Liver (tissue), 9 donors: ENCODE results near the gene TMEM42. TPM values are rescaled to one million over a fixed set of nuclear protein-coding genes. Genes with fewer than 3 reads are reported as not detected.

Experiments
- DNase-seq: peaks from one replicate; pipeline ENCODE4 v3.0.0-alpha.2; 2017; ENCODE audit warnings: low spot score
- H3K27ac ChIP-seq, 2 donors: one replicate each; pipeline ENCODE4 v1.7.0; 2013; ENCODE audit warnings: inconsistent platforms in 2 of 2, low read length in 2 of 2, control low read depth in 1 of 2, low read depth in 1 of 2, mild to moderate bottlenecking in 1 of 2
- H3K27me3 ChIP-seq, 4 donors: one replicate each; pipeline versions ENCODE4 v1.6.1 to v1.7.0; 2013; ENCODE audit warnings: low read length in 3 of 4, inconsistent platforms in 1 of 4, mild to moderate bottlenecking in 1 of 4, moderate library complexity in 1 of 4; ENCODE audit not compliant: control insufficient read depth in 4 of 4, insufficient read depth in 4 of 4
- H3K36me3 ChIP-seq, 4 donors: one replicate each; pipeline versions ENCODE4 v1.6.1 to v1.7.0; 2013; ENCODE audit warnings: low read length in 3 of 4, mild to moderate bottlenecking in 3 of 4, low read depth in 1 of 4, moderate library complexity in 1 of 4; ENCODE audit not compliant: control insufficient read depth in 4 of 4, insufficient read depth in 3 of 4
- H3K4me1 ChIP-seq, 4 donors: one replicate each; pipeline versions ENCODE4 v1.6.1 to v1.7.0; 2013; ENCODE audit warnings: low read length in 3 of 4, mild to moderate bottlenecking in 3 of 4, moderate library complexity in 1 of 4; ENCODE audit not compliant: control insufficient read depth in 4 of 4, insufficient read depth in 4 of 4
- H3K4me3 ChIP-seq, 3 donors: one replicate each; pipeline versions ENCODE4 v1.6.1 to v1.7.0; 2013; ENCODE audit warnings: low read length in 3 of 3, control low read depth in 1 of 3, low read depth in 1 of 3, mild to moderate bottlenecking in 1 of 3
- H3K9ac ChIP-seq, 2 donors: one replicate each; pipeline ENCODE4 v1.7.0; 2013; ENCODE audit warnings: low read length in 2 of 2, mild to moderate bottlenecking in 2 of 2, moderate library complexity in 2 of 2, control low read depth in 1 of 2, low read depth in 1 of 2
- H3K9me3 ChIP-seq, 4 donors: one replicate each; pipeline versions ENCODE4 v1.6.1 to v1.7.0; 2013; ENCODE audit warnings: low read length in 3 of 4; ENCODE audit not compliant: control insufficient read depth in 4 of 4
- ATF3 ChIP-seq: IDR thresholded peaks from 2 replicates; pipeline ENCODE4 v1.6.1; 2016; ENCODE audit warnings: antibody characterized with exemption
- CTCF ChIP-seq: fragments of 150-350 bp; IDR thresholded peaks from 2 replicates; pipeline ENCODE4 v1.5.1; 2017; ENCODE audit warnings: improper control_type of control experiment, low read depth, low read length; ENCODE audit not compliant: missing input control
- EGR1 ChIP-seq, 2 donors: IDR thresholded peaks; 2 replicates each; pipeline ENCODE4 v1.6.1; 2016 to 2018; ENCODE audit warnings: antibody characterized with exemption in 2 of 2, low read depth in 2 of 2
- FOXA1 ChIP-seq: IDR thresholded peaks from 2 replicates; pipeline ENCODE4 v1.6.1; 2016; ENCODE audit warnings: antibody characterized with exemption
- FOXA2 ChIP-seq: IDR thresholded peaks from 2 replicates; pipeline ENCODE4 v1.6.1; 2016; ENCODE audit warnings: antibody characterized with exemption
- GABPA ChIP-seq, 2 donors: IDR thresholded peaks in 1 of 2; conservative IDR thresholded peaks in 1 of 2; 2 replicates each; pipeline ENCODE4 v1.6.1; 2016; ENCODE audit warnings: antibody characterized with exemption in 2 of 2, mild to moderate bottlenecking in 1 of 2, moderate library complexity in 1 of 2
- HNF4A ChIP-seq, 2 donors: conservative IDR thresholded peaks; 2 replicates each; pipeline ENCODE4 v1.6.1; 2016; ENCODE audit warnings: antibody characterized with exemption in 2 of 2, mild to moderate bottlenecking in 2 of 2
- HNF4G ChIP-seq: IDR thresholded peaks from 2 replicates; pipeline ENCODE4 v1.6.1; 2016; ENCODE audit warnings: antibody characterized with exemption
- JUND ChIP-seq, 2 donors: IDR thresholded peaks; 2 replicates each; pipeline ENCODE4 v1.6.1; 2016; ENCODE audit warnings: antibody characterized with exemption in 2 of 2
- MAX ChIP-seq: IDR thresholded peaks from 2 replicates; pipeline ENCODE4 v1.6.1; 2016; ENCODE audit warnings: antibody characterized with exemption
- NR2F2 ChIP-seq: IDR thresholded peaks from 2 replicates; pipeline ENCODE4 v1.6.1; 2016; ENCODE audit warnings: antibody characterized with exemption
- RAD21 ChIP-seq, 2 donors: IDR thresholded peaks; 2 replicates each; pipeline ENCODE4 v1.6.1; 2016; ENCODE audit warnings: antibody characterized with exemption in 2 of 2, mild to moderate bottlenecking in 2 of 2
- REST ChIP-seq: IDR thresholded peaks from 2 replicates; pipeline ENCODE4 v1.6.1; 2016; ENCODE audit warnings: antibody characterized with exemption, mild to moderate bottlenecking
- RXRA ChIP-seq, 2 donors: IDR thresholded peaks; 2 replicates each; pipeline ENCODE4 v1.6.1; 2017 to 2018; ENCODE audit warnings: antibody characterized with exemption in 2 of 2, mild to moderate bottlenecking in 1 of 2
- SP1 ChIP-seq: IDR thresholded peaks from 2 replicates; pipeline ENCODE4 v1.6.1; 2018; ENCODE audit warnings: antibody characterized with exemption, mild to moderate bottlenecking
- TAF1 ChIP-seq: conservative IDR thresholded peaks from 2 replicates; pipeline ENCODE4 v1.6.1; 2016; ENCODE audit warnings: antibody characterized with exemption, mild to moderate bottlenecking
- YY1 ChIP-seq: IDR thresholded peaks from 2 replicates; pipeline ENCODE4 v1.6.1; 2016; ENCODE audit warnings: antibody characterized with exemption, mild to moderate bottlenecking
- ZBTB33 ChIP-seq: IDR thresholded peaks from 2 replicates; pipeline ENCODE4 v1.6.1; 2016; ENCODE audit warnings: antibody characterized with exemption
- WGBS: extraction: QIAGEN DNeasy Blood & Tissue Kit; methylation state at CpG from one replicate; pipeline ENCODE4 v1.1.7; 2013; 5-methylcytosine and 5-hydroxymethylcytosine counted together
- polyA plus RNA-seq, 2 donors: library from polyadenylated mRNA; stranded (reverse) in 1 of 2; unstranded in 1 of 2; fragments of 200-250 nt in 1 of 2; fragments of >200 nt in 1 of 2; fragmentation: Nextera tagmentation in 1 of 2; extraction: Ambion mirVana in 1 of 2; gene quantifications; one replicate each; pipeline versions ENCODE4 v1.2.1 to v1.2.3, GENCODE V29; 2013 to 2015
- total RNA-seq, 2 donors: library from RNA; depleted of rRNA; stranded (reverse); fragments of >200 nt; gene quantifications; one replicate each; pipeline ENCODE4 v1.2.3, GENCODE V29; 2014
- donor health status: healthy.
- donor health status: healthy.
- donor health status: healthy.
- donor health status: healthy.
- donor health status: healthy.

The TMEM42 gene
- total and polyA plus RNA-seq, 4 donors = 5.8 to 9.9 (median 8.1) TPM

- TF ChIP-seq REST (no peak), EGR1 (IDR thresholded peaks at IDR 0.05; ENCODE audit: low read depth in 2 of 2) (no peak), RAD21 (IDR thresholded peaks at IDR 0.05) (no peak), HNF4G (no peak), JUND (IDR thresholded peaks at IDR 0.05) (no peak), MAX (no peak), RXRA (IDR thresholded peaks at IDR 0.05) (no peak), FOXA1 (no peak), SP1 (no peak), HNF4A (conservative IDR thresholded peaks at IDR 0.05) (no peak), GABPA (IDR thresholded peaks at IDR 0.05 in 1 of 2, conservative IDR thresholded peaks at IDR 0.05 in 1 of 2) (no peak)
Observed at GRCh38 chr3:44893097-44893496, 31.4 kb downstream of the TMEM42 start (continued).

- WGBS = 61% methylated on average over 5 of the region's 5 CpGs
- no peaks in the 10 kb centered on the region for H3K36me3 ChIP-seq
- H3K4me1 ChIP-seq = no peaks in the 10 kb centered on the region
- H3K9ac ChIP-seq = no peak overlapping the region
- no peak for TF ChIP-seq ZBTB33
- no peak for TF ChIP-seq NR2F2
- TF ChIP-seq SP1 = no peak
- TF ChIP-seq HNF4G = no peak
- no peak for TF ChIP-seq YY1
- TF ChIP-seq ATF3 = no peak
- no peak for TF ChIP-seq RXRA (IDR thresholded peaks at IDR 0.05)
- no peak for TF ChIP-seq EGR1 (IDR thresholded peaks at IDR 0.05; ENCODE audit: low read depth in 2 of 2)
- no peak for TF ChIP-seq FOXA2
- no peak for TF ChIP-seq CTCF
- TF ChIP-seq RAD21 (IDR thresholded peaks at IDR 0.05) = no peak
- TF ChIP-seq GABPA (IDR thresholded peaks at IDR 0.05 in 1 of 2, conservative IDR thresholded peaks at IDR 0.05 in 1 of 2) = no peak
- TF ChIP-seq JUND (IDR thresholded peaks at IDR 0.05) = no peak
- no peak for TF ChIP-seq HNF4A (conservative IDR thresholded peaks at IDR 0.05)
- no peak for TF ChIP-seq TAF1
- no peak for TF ChIP-seq REST
- TF ChIP-seq MAX = no peak
- no peak for TF ChIP-seq FOXA1
- H3K27me3 ChIP-seq = no peaks in the 10 kb centered on the region
- H3K9me3 ChIP-seq = no peaks in the 10 kb centered on the region
- no peak overlapping the region for H3K27ac ChIP-seq
- no peak for DNase-seq
- no peak overlapping the region for H3K4me3 ChIP-seq
Observed at GRCh38 chr3:44894485-44894884, 32.8 kb downstream of the TMEM42 start.
